Heart left ventricle (tissue), 16 donors: ENCODE data around the gene PKN3. TPM values are rescaled to one million over a fixed set of nuclear protein-coding genes. Genes with fewer than 3 reads are reported as not detected.

Experiments used
- ATAC-seq, 4 donors: fragments of 200-7000 bp; cut with Tn5 transposase; one replicate each; pipeline ENCODE4 v1.9.1; 2020 to 2022; ENCODE audit warnings: moderate library complexity in 4 of 4, mild to moderate bottlenecking in 3 of 4, moderate number of reproducible peaks in 1 of 4
- DNase-seq, 5 donors: peaks; one replicate each; pipeline ENCODE4 v3.0.0-alpha.2; 2020
- H3K27ac ChIP-seq, 12 donors: fragments of 200-600 bp; sonication (generic) in 4 of 12; one replicate each; pipeline versions ENCODE4 v1.5.0 to v1.8.0; 2016 to 2022; ENCODE audit warnings: mild to moderate bottlenecking in 2 of 12
- H3K27me3 ChIP-seq, 9 donors: fragments of 200-600 bp; sonication (generic) in 2 of 9; one replicate each; pipeline versions ENCODE4 v1.5.1 to v1.8.0; 2016 to 2022; ENCODE audit warnings: mild to moderate bottlenecking in 3 of 9
- H3K36me3 ChIP-seq, 9 donors: fragments of 200-600 bp; sonication (generic) in 2 of 9; one replicate each; pipeline versions ENCODE4 v1.5.0 to v1.8.0; 2018 to 2022; ENCODE audit warnings: mild to moderate bottlenecking in 2 of 9
- H3K4me1 ChIP-seq, 12 donors: fragments of 200-600 bp; sonication (generic) in 4 of 12; one replicate each; pipeline versions ENCODE4 v1.5.0 to v1.8.0; 2016 to 2022; ENCODE audit warnings: mild to moderate bottlenecking in 3 of 12
- H3K4me3 ChIP-seq, 12 donors: fragments of 200-600 bp; sonication (generic) in 4 of 12; one replicate each; pipeline versions ENCODE4 v1.5.0 to v1.8.0; 2017 to 2022; ENCODE audit warnings: mild to moderate bottlenecking in 9 of 12, moderate library complexity in 4 of 12
- H3K9me3 ChIP-seq, 12 donors: fragments of 200-600 bp; sonication (generic) in 4 of 12; one replicate each; pipeline versions ENCODE4 v1.5.0 to v1.8.0; 2016 to 2022; ENCODE audit warnings: mild to moderate bottlenecking in 1 of 12
- POLR2A ChIP-seq, 2 donors: fragments of 450-650 bp; IDR thresholded peaks; one replicate each; pipeline ENCODE4 v1.6.1; 2017; ENCODE audit warnings: antibody characterized with exemption in 2 of 2, mild to moderate bottlenecking in 2 of 2, moderate library complexity in 2 of 2
- WGBS, 4 donors: extraction: QIAGEN DNeasy Blood & Tissue Kit in 2 of 4; methylation state at CpG; one replicate each; pipeline versions ENCODE4 v1.1.5 to v1.1.7; 2013 to 2018; 5-methylcytosine and 5-hydroxymethylcytosine counted together
- intact Hi-C, 10 donors: fragments of 100-400 bp; cut with DNase I; formaldehyde crosslinking; loops; one replicate each; pipeline versions ENCODE4 v1.11.1 to v1.14.2; 2022
- polyA plus RNA-seq, 2 donors: library from polyadenylated mRNA; stranded (reverse); fragments of 200-250 nt; gene quantifications; one replicate each; pipeline ENCODE4 v1.2.3, GENCODE V29; 2013
- total RNA-seq, 9 donors: library from RNA; depleted of rRNA in 2 of 9; stranded (reverse); fragments of >200 nt in 2 of 9; fragmentation: NEBNext Ultra II Directional in 3 of 9; extraction: Animal tissue kit (Norgen Biotek cat#: 25700) in 3 of 9; gene quantifications; one replicate each; pipeline versions ENCODE4 v1.1.0 to v1.2.4, GENCODE V29; 2016 to 2023
- TF ChIP-seq, protein P1 (sequence below), 12 donors: fragments of 200-600 bp; sonication (generic) in 4 of 12; IDR thresholded peaks; one replicate each; pipeline versions ENCODE4 v1.5.0 to v1.8.0; 2018 to 2022; ENCODE audit warnings: antibody characterized with exemption in 12 of 12, mild to moderate bottlenecking in 5 of 12
- donor health status: ischemic (EF 13 %, LVEDD 7.1; RV severe dilation, severe dysfunction).
- donor health status: healthy with polysubstance abuse.
- donor health status: DM: no; HTN: yes; CAD: no.
- donor health status: DM: no; HTN: no; CAD: no.
- donor health status: ischemic (EF 25% LVEDD 6.9; RV normal size, moderate dysfunction).
- donor health status: ischemic (EF 25% LVEDD 5.7; RV mildly dilated, moderate dysfunction).
- donor health status: healthy.
- donor health status: DM: yes; HTN: yes; CAD: no.
- donor health status: ischemic (EF 35%, LVEDD 5.7; RV mildly dilated, moderate dysfunction).
- donor health status: nonischemic (EF 11% LVEDD 7.7; RV severe dilation, severe dysfunction).
- donor health status: DM: yes; HTN: yes; CAD: no.
- donor health status: PGD.
- donor health status: ischemic (EF 29% LVEDD 5.4; RV normal size, mild dysfunction).
- donor health status: nonischemic (EF 23%, LVEDD 6.1; RV moderate dilation, normal function).

The PKN3 gene
- total and polyA plus RNA-seq, 11 donors = 3.7 to 16.1 (median 6.0) TPM

DNA sequence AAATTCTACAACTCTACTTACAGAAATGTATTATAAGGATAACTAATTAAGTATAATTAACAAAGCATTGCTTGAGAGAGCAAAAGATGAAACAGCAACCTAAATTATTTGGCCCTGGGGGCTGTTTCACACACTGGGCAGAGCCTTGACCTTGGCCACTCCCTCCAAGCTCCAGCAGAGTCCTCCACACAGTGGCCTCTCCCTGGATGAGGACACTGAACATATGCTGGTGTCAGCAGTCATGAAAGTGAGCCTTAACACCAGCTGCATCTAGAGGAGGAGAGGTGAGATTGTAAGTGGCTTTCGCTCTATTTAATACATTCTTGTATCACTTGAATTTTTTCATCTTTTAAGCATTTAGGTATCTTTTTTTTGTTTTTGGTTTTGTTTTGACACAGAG is 44.9 kb downstream of the PKN3 start:
- Histone ChIP-seq H3K36me3 (peaks cover 0 to 64% (median 48%) of the 10 kb centered on the region in 9 donors), H3K27me3 (no peaks in the 10 kb centered on the region), H3K4me1 (no peaks in the 10 kb centered on the region), H3K27ac (no peak overlapping the region), H3K9me3 (no peaks in the 10 kb centered on the region), H3K4me3 (no peak overlapping the region)
- ATAC-seq = no peak
- DNase-seq = no peak
- 97 to 100% (median 99%) methylated on average over 1 of the region's 1 CpG for WGBS, 4 donors
- TF ChIP-seq POLR2A (IDR thresholded peaks at IDR 0.05) = no peak
- TF ChIP-seq, protein P1, sequence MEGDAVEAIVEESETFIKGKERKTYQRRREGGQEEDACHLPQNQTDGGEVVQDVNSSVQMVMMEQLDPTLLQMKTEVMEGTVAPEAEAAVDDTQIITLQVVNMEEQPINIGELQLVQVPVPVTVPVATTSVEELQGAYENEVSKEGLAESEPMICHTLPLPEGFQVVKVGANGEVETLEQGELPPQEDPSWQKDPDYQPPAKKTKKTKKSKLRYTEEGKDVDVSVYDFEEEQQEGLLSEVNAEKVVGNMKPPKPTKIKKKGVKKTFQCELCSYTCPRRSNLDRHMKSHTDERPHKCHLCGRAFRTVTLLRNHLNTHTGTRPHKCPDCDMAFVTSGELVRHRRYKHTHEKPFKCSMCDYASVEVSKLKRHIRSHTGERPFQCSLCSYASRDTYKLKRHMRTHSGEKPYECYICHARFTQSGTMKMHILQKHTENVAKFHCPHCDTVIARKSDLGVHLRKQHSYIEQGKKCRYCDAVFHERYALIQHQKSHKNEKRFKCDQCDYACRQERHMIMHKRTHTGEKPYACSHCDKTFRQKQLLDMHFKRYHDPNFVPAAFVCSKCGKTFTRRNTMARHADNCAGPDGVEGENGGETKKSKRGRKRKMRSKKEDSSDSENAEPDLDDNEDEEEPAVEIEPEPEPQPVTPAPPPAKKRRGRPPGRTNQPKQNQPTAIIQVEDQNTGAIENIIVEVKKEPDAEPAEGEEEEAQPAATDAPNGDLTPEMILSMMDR (IDR thresholded peaks at IDR 0.05) = no peak
- intact Hi-C loops = no loop called here

DNA sequence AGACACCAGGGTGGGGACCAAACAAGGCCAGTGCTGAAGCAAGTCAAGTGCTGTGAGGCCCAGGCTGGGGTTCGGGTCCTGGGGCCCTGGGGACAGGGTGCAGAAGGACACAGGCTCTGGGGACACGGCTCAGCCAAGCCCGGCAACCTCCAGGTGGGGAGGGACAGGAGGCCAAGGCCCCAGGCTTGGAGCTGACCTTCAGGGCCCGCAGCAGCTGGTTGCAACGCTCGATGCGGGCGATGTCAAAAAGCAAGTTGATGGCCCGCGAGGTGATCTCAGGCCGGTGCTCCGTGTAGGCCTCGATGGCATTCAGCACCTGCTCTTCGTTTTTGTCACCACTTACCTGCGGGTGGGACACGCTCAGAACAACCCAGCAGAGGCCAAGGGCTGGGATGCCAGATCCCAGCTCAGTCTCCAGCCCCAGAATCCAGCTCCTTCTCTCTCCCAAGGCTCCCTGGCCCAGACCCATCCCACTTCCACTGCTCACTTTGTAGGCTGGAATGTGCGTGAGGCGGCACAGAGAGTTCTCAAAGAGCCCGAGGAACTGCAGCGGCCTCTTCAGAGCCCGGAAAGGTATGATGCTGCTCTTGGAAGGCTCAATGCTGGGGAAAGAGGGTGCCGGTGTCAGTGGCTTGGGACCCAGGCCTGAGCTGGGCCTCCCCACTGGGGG is 48.8 kb downstream of the PKN3 start:
- DNase-seq (no peak), ATAC-seq (no peak)
- H3K4me3 ChIP-seq = no peak overlapping the region
- intact Hi-C loops = no loop called here
- H3K4me1 ChIP-seq = no peaks in the 10 kb centered on the region
- H3K9me3 ChIP-seq = no peaks in the 10 kb centered on the region
- H3K27ac ChIP-seq = no peak overlapping the region
- WGBS, 4 donors = 85 to 96% (median 92%) methylated on average over 19 to 22 of the region's 22 CpGs
- peaks cover 0 to 85% (median 74%) of the 10 kb centered on the region in 9 donors for H3K36me3 ChIP-seq
- H3K27me3 ChIP-seq = no peaks in the 10 kb centered on the region
- TF ChIP-seq POLR2A (IDR thresholded peaks at IDR 0.05) = no peak
- TF ChIP-seq, protein P1 (IDR thresholded peaks at IDR 0.05) = no peak

DNA sequence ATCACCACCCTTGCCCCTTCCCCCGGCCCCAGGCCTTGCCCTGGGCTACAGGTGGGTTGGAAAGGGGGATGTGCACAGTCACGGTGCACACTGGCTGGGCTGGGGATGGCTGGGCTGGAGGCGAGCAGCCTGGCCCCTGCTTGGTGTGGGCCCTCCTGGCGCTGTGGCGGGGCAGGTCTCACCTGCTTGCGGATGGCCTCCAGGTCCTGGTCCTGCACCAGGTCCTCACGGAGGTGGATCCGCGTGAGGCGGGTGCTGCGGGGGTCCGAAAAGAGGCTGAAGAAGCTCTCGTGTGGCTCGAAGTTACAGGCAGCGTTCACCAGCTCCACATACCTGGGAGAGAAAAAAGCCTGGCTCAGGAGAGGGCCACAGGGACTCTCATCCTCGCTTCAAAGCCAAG is 51.3 kb downstream of the PKN3 start:
- no peaks in the 10 kb centered on the region for H3K9me3 ChIP-seq
- H3K27me3 ChIP-seq = no peaks in the 10 kb centered on the region
- WGBS, 4 donors = 92 to 97% (median 96%) methylated on average over 9 to 16 of the region's 16 CpGs
- TF ChIP-seq, protein P1 (IDR thresholded peaks at IDR 0.05) = no peak
- TF ChIP-seq POLR2A (IDR thresholded peaks at IDR 0.05) = no peak
- DNase-seq (no peak), ATAC-seq (no peak)
- H3K36me3 ChIP-seq = peaks cover 0 to 64% (median 52%) of the 10 kb centered on the region in 9 donors
- intact Hi-C loops = no loop called here
- H3K27ac ChIP-seq = no peak overlapping the region
- no peak overlapping the region for H3K4me3 ChIP-seq
- no peaks in the 10 kb centered on the region for H3K4me1 ChIP-seq

DNA sequence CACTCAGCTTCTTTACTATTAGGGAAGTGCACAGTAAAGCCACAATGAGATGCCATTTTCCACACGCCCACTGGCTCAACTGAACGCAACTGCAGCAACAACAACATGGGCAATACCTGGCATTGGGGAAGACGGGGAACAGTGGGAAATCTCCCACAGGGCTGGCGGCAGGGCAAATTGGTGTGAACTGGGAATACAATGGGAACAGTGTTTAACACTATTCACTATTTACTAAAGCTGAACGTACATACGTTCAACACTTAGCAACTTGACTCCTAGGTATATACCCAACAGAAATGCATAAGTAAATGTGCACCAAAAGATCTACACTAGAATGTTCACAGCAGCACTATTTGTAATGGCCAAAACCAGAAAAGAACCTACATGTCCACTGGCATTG is 55.3 kb downstream of the PKN3 start:
- TF ChIP-seq POLR2A (IDR thresholded peaks at IDR 0.05) = no peak
- TF ChIP-seq, protein P1 (IDR thresholded peaks at IDR 0.05) = no peak
- intact Hi-C loops = no loop called here
- Histone ChIP-seq H3K27ac (no peak overlapping the region), H3K4me1 (peaks cover 0 to 2% (median 0%) of the 10 kb centered on the region in 12 donors), H3K4me3 (no peak overlapping the region), H3K36me3 (peaks cover 0 to 31% (median 26%) of the 10 kb centered on the region in 9 donors), H3K9me3 (no peaks in the 10 kb centered on the region), H3K27me3 (no peaks in the 10 kb centered on the region)
- DNase-seq = no peak
- 88 to 95% (median 93%) methylated on average over 6 of the region's 6 CpGs for WGBS, 4 donors
- ATAC-seq = no peak
